ENCODE results near the gene CD99.
"Not testable (repeated sequence)": the region's sequence is repeated elsewhere in the genome, so short reads cannot be mapped to it uniquely, and the experiment has no call there.

CD99 gene

GRCh38 chrX:2675657-2676200, 15.4 kb upstream of the CD99 start:
- not testable (repeated sequence) for DNase-seq (ENCODE audit: low read depth in 4 of 4, low spot score in 1 of 4)

- no peak for DNase-seq (ENCODE audit: low read depth in 4 of 4, low spot score in 1 of 4)
Observed at GRCh38 chrX:2676794-2677675, 14.1 kb upstream of the CD99 start.

GRCh38 chrX:2677764-2678163, 13.3 kb upstream of the CD99 start:
- DNase-seq (ENCODE audit: low read depth in 4 of 4, low spot score in 1 of 4): no peak

- no peak for DNase-seq (ENCODE audit: low read depth in 4 of 4, low spot score in 1 of 4)
Observed at GRCh38 chrX:2678583-2678982, 12.5 kb upstream of the CD99 start.

- no peak for DNase-seq (ENCODE audit: low read depth in 4 of 4, low spot score in 1 of 4)
Observed at GRCh38 chrX:2679534-2680485, 11.3 kb upstream of the CD99 start.

- DNase-seq (ENCODE audit: low read depth in 4 of 4, low spot score in 1 of 4): no peak
Observed at GRCh38 chrX:2680486-2681348, 10.4 kb upstream of the CD99 start.

- DNase-seq (ENCODE audit: low read depth in 4 of 4, low spot score in 1 of 4): no peak
Observed at GRCh38 chrX:2682565-2683177, 8.4 kb upstream of the CD99 start.

- DNase-seq (ENCODE audit: low read depth in 4 of 4, low spot score in 1 of 4): no peak
Observed at GRCh38 chrX:2684256-2684655, 6.8 kb upstream of the CD99 start.

- no peak for DNase-seq (ENCODE audit: low read depth in 4 of 4, low spot score in 1 of 4)
Observed at GRCh38 chrX:2685886-2686285, 5.2 kb upstream of the CD99 start.

- no peak for DNase-seq (ENCODE audit: low read depth in 4 of 4, low spot score in 1 of 4)
Observed at GRCh38 chrX:2689773-2690666, 1.1 kb upstream of the CD99 start.

- DNase-seq (ENCODE audit: low read depth in 4 of 4, low spot score in 1 of 4): no peak
Observed at GRCh38 chrX:2691543-2692220, 587 bp downstream of the CD99 start.

- no peak for DNase-seq (ENCODE audit: low read depth in 4 of 4, low spot score in 1 of 4)
Observed at GRCh38 chrX:2692221-2693112, 1.4 kb downstream of the CD99 start.

- no peak for DNase-seq (ENCODE audit: low read depth in 4 of 4, low spot score in 1 of 4)
Observed at GRCh38 chrX:2693113-2694002, 2.3 kb downstream of the CD99 start.

- no peak for DNase-seq (ENCODE audit: low read depth in 4 of 4, low spot score in 1 of 4)
Observed at GRCh38 chrX:2694914-2695267, 3.8 kb downstream of the CD99 start.

- peak in 1 of 4 experiments; percentile 55 for DNase-seq (ENCODE audit: low read depth in 4 of 4, low spot score in 1 of 4)
Observed at GRCh38 chrX:2696698-2697215, 5.7 kb downstream of the CD99 start.

GRCh38 chrX:2697306-2697705, 6.2 kb downstream of the CD99 start:
- no peak for DNase-seq (ENCODE audit: low read depth in 4 of 4, low spot score in 1 of 4)
